Measurements from ENCODE around the gene RANBP3. TPM values are rescaled to one million over a fixed set of nuclear protein-coding genes. Genes with fewer than 3 reads are reported as not detected.

RANBP3 gene
- total and polyA plus RNA-seq, 2 experiments from 2014 or later, result 40.2 to 98.3 TPM

DNA sequence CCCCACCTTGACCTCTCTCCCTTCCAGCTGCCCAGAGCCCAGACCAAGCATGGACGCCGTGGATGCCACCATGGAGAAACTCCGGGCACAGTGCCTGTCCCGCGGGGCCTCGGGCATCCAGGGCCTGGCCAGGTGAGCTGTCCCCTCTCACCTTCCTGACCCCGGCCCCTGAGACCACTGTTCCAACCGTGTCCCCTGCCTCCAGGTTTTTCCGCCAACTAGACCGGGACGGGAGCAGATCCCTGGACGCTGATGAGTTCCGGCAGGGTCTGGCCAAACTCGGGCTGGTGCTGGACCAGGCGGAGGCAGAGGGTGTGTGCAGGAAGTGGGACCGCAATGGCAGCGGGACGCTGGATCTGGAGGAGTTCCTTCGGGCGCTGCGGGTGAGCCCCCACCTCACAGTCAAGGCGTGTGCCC is 63.6 kb downstream of the RANBP3 start (continued):
- TF ChIP-seq, protein P1, sequence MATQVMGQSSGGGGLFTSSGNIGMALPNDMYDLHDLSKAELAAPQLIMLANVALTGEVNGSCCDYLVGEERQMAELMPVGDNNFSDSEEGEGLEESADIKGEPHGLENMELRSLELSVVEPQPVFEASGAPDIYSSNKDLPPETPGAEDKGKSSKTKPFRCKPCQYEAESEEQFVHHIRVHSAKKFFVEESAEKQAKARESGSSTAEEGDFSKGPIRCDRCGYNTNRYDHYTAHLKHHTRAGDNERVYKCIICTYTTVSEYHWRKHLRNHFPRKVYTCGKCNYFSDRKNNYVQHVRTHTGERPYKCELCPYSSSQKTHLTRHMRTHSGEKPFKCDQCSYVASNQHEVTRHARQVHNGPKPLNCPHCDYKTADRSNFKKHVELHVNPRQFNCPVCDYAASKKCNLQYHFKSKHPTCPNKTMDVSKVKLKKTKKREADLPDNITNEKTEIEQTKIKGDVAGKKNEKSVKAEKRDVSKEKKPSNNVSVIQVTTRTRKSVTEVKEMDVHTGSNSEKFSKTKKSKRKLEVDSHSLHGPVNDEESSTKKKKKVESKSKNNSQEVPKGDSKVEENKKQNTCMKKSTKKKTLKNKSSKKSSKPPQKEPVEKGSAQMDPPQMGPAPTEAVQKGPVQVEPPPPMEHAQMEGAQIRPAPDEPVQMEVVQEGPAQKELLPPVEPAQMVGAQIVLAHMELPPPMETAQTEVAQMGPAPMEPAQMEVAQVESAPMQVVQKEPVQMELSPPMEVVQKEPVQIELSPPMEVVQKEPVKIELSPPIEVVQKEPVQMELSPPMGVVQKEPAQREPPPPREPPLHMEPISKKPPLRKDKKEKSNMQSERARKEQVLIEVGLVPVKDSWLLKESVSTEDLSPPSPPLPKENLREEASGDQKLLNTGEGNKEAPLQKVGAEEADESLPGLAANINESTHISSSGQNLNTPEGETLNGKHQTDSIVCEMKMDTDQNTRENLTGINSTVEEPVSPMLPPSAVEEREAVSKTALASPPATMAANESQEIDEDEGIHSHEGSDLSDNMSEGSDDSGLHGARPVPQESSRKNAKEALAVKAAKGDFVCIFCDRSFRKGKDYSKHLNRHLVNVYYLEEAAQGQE (IDR thresholded peaks at IDR 0.05; ENCODE audit: unreplicated experiment), result no peak

DNA sequence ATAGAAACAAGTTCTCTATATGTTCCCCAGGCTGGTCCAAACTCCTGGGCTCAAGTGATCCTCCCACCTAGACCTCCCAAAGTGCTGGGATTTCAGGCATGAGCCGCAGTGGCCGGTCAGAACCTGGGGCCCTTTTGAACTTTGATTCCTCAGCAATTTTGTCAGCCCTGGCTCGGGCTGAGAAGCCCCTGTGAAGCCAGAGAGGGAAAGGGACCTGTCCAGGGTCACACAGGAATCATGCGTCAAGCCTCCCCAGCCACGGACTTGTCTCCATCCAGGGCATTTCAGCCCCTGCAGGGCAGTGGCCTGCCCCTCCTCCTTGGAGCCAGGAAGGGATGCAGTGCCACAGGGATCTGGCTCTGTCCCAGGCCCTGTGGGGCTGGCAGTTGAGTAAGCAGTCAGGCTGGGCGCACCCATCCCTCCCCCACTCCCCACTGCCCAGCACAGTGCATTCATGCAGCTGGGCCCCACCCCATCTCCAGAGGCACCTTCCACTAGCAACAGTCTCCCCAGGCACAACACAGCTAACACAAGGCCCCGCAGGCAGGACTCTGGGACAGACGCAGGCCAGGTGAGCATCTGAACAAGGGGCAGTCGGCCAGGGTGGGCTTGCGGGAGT is 64.1 kb downstream of the RANBP3 start, which contains the start of gene CAPS:
CAPS (plus strand) TSS at position 516 of the 619 bp plus-strand sequence. CDS start 153 bp downstream, outside the sequence.
- no peaks in the 10 kb centered on the region for H3K79me2 ChIP-seq (replicated peaks; ENCODE audit: insufficient read depth)
- no peaks in the 10 kb centered on the region for H3F3A ChIP-seq (replicated peaks; ENCODE audit: low read depth)
- H3K4me1 Mint-ChIP-seq, result no peaks in the 10 kb centered on the region
- peaks cover 15% of the 10 kb centered on the region for H3K36me3 Mint-ChIP-seq (ENCODE audit: low read depth)
- peaks cover 4% of the 10 kb centered on the region for H3K27me3 Mint-ChIP-seq (ENCODE audit: insufficient read depth, low read depth, poor library complexity)
- no peaks in the 10 kb centered on the region for H3K27me3 ChIP-seq (ENCODE audit: insufficient read depth)
- no peaks in the 10 kb centered on the region for H3K9me3 Mint-ChIP-seq
- no peak within 1 kb of the TSS for H3K4me3 Mint-ChIP-seq
- no peak within 1 kb of the TSS for H3K27ac ChIP-seq (ENCODE audit: low read depth)
- no peaks in the 10 kb centered on the region for H3K36me3 ChIP-seq (ENCODE audit: insufficient read depth)
- H2AFZ ChIP-seq, result no peak within 1 kb of the TSS
- no peak within 1 kb of the TSS for H3K4me2 ChIP-seq
- H3K9me2 ChIP-seq (ENCODE audit: insufficient read depth), result no peaks in the 10 kb centered on the region
- H3K4me3 ChIP-seq, result no peak within 1 kb of the TSS
- DNase-seq (ENCODE audit: low spot score) (no peak), ATAC-seq (peak; percentile 22)
- no peaks in the 10 kb centered on the region; the same call in 1 of the 2 replicates for H4K20me1 ChIP-seq (replicated peaks; ENCODE audit: insufficient read depth)
- peak within 1 kb of the TSS; percentile 77 for H3K27ac Mint-ChIP-seq
- H3K4me1 ChIP-seq (ENCODE audit: insufficient read depth), result no peaks in the 10 kb centered on the region
- TF ChIP-seq ZNF114 (CRISPR knock-in tag; IDR thresholded peaks at IDR 0.05) (no peak), CREB1 (CRISPR knock-in tag; IDR thresholded peaks at IDR 0.05; ENCODE audit: low read depth) (no peak), STAT1 (IDR thresholded peaks at IDR 0.05; ENCODE audit: unreplicated experiment) (no peak), POLR2AphosphoS5 (IDR thresholded peaks at IDR 0.05; ENCODE audit: low read depth) (no peak), ZNF331 (CRISPR knock-in tag; IDR thresholded peaks at IDR 0.05; ENCODE audit: low read depth) (no peak), EZH2phosphoT487 (IDR thresholded peaks at IDR 0.05; ENCODE audit: unreplicated experiment) (no peak)
- TF ChIP-seq, protein P2, sequence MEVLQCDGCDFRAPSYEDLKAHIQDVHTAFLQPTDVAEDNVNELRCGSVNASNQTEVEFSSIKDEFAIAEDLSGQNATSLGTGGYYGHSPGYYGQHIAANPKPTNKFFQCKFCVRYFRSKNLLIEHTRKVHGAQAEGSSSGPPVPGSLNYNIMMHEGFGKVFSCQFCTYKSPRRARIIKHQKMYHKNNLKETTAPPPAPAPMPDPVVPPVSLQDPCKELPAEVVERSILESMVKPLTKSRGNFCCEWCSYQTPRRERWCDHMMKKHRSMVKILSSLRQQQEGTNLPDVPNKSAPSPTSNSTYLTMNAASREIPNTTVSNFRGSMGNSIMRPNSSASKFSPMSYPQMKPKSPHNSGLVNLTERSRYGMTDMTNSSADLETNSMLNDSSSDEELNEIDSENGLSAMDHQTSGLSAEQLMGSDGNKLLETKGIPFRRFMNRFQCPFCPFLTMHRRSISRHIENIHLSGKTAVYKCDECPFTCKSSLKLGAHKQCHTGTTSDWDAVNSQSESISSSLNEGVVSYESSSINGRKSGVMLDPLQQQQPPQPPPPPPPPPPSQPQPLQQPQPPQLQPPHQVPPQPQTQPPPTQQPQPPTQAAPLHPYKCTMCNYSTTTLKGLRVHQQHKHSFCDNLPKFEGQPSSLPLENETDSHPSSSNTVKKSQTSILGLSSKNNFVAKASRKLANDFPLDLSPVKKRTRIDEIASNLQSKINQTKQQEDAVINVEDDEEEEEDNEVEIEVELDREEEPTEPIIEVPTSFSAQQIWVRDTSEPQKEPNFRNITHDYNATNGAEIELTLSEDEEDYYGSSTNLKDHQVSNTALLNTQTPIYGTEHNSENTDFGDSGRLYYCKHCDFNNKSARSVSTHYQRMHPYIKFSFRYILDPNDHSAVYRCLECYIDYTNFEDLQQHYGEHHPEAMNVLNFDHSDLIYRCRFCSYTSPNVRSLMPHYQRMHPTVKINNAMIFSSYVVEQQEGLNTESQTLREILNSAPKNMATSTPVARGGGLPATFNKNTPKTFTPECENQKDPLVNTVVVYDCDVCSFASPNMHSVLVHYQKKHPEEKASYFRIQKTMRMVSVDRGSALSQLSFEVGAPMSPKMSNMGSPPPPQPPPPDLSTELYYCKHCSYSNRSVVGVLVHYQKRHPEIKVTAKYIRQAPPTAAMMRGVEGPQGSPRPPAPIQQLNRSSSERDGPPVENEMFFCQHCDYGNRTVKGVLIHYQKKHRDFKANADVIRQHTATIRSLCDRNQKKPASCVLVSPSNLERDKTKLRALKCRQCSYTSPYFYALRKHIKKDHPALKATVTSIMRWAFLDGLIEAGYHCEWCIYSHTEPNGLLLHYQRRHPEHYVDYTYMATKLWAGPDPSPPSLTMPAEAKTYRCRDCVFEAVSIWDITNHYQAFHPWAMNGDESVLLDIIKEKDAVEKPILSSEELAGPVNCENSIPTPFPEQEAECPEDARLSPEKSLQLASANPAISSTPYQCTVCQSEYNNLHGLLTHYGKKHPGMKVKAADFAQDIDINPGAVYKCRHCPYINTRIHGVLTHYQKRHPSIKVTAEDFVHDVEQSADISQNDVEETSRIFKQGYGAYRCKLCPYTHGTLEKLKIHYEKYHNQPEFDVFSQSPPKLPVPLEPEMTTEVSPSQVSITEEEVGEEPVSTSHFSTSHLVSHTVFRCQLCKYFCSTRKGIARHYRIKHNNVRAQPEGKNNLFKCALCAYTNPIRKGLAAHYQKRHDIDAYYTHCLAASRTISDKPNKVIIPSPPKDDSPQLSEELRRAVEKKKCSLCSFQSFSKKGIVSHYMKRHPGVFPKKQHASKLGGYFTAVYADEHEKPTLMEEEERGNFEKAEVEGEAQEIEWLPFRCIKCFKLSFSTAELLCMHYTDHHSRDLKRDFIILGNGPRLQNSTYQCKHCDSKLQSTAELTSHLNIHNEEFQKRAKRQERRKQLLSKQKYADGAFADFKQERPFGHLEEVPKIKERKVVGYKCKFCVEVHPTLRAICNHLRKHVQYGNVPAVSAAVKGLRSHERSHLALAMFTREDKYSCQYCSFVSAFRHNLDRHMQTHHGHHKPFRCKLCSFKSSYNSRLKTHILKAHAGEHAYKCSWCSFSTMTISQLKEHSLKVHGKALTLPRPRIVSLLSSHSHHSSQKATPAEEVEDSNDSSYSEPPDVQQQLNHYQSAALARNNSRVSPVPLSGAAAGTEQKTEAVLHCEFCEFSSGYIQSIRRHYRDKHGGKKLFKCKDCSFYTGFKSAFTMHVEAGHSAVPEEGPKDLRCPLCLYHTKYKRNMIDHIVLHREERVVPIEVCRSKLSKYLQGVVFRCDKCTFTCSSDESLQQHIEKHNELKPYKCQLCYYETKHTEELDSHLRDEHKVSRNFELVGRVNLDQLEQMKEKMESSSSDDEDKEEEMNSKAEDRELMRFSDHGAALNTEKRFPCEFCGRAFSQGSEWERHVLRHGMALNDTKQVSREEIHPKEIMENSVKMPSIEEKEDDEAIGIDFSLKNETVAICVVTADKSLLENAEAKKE (CRISPR knock-in tag; IDR thresholded peaks at IDR 0.05), result no peak
- TF ChIP-seq, protein P3, sequence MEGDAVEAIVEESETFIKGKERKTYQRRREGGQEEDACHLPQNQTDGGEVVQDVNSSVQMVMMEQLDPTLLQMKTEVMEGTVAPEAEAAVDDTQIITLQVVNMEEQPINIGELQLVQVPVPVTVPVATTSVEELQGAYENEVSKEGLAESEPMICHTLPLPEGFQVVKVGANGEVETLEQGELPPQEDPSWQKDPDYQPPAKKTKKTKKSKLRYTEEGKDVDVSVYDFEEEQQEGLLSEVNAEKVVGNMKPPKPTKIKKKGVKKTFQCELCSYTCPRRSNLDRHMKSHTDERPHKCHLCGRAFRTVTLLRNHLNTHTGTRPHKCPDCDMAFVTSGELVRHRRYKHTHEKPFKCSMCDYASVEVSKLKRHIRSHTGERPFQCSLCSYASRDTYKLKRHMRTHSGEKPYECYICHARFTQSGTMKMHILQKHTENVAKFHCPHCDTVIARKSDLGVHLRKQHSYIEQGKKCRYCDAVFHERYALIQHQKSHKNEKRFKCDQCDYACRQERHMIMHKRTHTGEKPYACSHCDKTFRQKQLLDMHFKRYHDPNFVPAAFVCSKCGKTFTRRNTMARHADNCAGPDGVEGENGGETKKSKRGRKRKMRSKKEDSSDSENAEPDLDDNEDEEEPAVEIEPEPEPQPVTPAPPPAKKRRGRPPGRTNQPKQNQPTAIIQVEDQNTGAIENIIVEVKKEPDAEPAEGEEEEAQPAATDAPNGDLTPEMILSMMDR (conservative IDR thresholded peaks at IDR 0.05; ENCODE audit: low read depth in 2 of 2), result no peak
- TF ChIP-seq, protein P4, sequence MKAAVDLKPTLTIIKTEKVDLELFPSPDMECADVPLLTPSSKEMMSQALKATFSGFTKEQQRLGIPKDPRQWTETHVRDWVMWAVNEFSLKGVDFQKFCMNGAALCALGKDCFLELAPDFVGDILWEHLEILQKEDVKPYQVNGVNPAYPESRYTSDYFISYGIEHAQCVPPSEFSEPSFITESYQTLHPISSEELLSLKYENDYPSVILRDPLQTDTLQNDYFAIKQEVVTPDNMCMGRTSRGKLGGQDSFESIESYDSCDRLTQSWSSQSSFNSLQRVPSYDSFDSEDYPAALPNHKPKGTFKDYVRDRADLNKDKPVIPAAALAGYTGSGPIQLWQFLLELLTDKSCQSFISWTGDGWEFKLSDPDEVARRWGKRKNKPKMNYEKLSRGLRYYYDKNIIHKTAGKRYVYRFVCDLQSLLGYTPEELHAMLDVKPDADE (IDR thresholded peaks at IDR 0.05), result no peak
